ENCODE data around the gene ZFPM1.
A peak's percentile ranks its signal among the peaks of the same experiment; 100 is the strongest.

Gene ZFPM1

GRCh38 chr16:88452482-88453216 is 431 bp upstream of the ZFPM1 start:
- peak; percentile 82 for DNase-seq

- no peak for DNase-seq
These were observed 787 bp downstream of the ZFPM1 start for GRCh38 chr16:88453611-88454522.

- DNase-seq = no peak
These were observed 1.5 kb downstream of the ZFPM1 start for GRCh38 chr16:88454523-88454947.

- no peak for DNase-seq
These were observed 2.7 kb downstream of the ZFPM1 start for GRCh38 chr16:88455610-88456355.

GRCh38 chr16:88456356-88457292 is 3.5 kb downstream of the ZFPM1 start:
- DNase-seq = no peak

- DNase-seq = no peak
These were observed 5.1 kb downstream of the ZFPM1 start for GRCh38 chr16:88458039-88458772.

GRCh38 chr16:88458773-88459235 is 5.7 kb downstream of the ZFPM1 start:
- DNase-seq = no peak

GRCh38 chr16:88459366-88460073 is 6.4 kb downstream of the ZFPM1 start:
- DNase-seq = no peak

- DNase-seq = no peak
These were observed 7.6 kb downstream of the ZFPM1 start for GRCh38 chr16:88460496-88461330.

GRCh38 chr16:88461331-88462269 is 8.5 kb downstream of the ZFPM1 start:
- DNase-seq = no peak

- no peak for DNase-seq
These were observed 9.3 kb downstream of the ZFPM1 start for GRCh38 chr16:88462396-88462795.

- no peak for DNase-seq
These were observed 10.3 kb downstream of the ZFPM1 start for GRCh38 chr16:88463411-88463810.

GRCh38 chr16:88464447-88465318 is 11.6 kb downstream of the ZFPM1 start:
- DNase-seq = no peak

GRCh38 chr16:88465387-88465983 is 12.4 kb downstream of the ZFPM1 start:
- no peak for DNase-seq

- DNase-seq = no peak
These were observed 13.2 kb downstream of the ZFPM1 start for GRCh38 chr16:88466175-88466862.

- DNase-seq = no peak
These were observed 13.9 kb downstream of the ZFPM1 start for GRCh38 chr16:88466949-88467348.

All from NCI-H2227 treated with DMSO at 0.1 percent for 48 hours (cell line).